K562 (cell line): Measurements from ENCODE around the gene CILP. TPM values are rescaled to one million over a fixed set of nuclear protein-coding genes. Genes with fewer than 3 reads are reported as not detected.

Experiments used
- ATAC-seq: fragments of 200-7000 bp; cut with Tn5 transposase; 3 replicates; pipeline ENCODE4 v1.9.1; 2020; ENCODE audit warnings: moderate library complexity
- BruUV-seq: library from RNA; stranded (reverse); fragments of 400-500 nt; replicated peaks from 2 replicates; lab custom pipeline; 2021; lab: Mats Ljungman, UMichigan
- CTCF ChIA-PET: fragments of 300-600 bp; formaldehyde crosslinking; extraction: SDS; loops from one replicate; lab custom pipeline; 2021; ENCODE audit warnings: low intra/inter-chr PET ratio; lab: Yijun Ruan, JAX
- POLR2A ChIA-PET: fragments of 300-600, 350-650 bp; sonication (Branson Sonifier 250); formaldehyde crosslinking; extraction: SDS; loops from one replicate; lab custom pipeline; 2021; ENCODE audit warnings: antibody characterized with exemption, inconsistent platforms; lab: Yijun Ruan, JAX
- DNase-seq, 4 experiments: peaks; one replicate each; pipeline versions ENCODE4 v3.0.0 to v3.0.0-alpha.2; 2011 to 2018; ENCODE audit warnings: low spot score in 3 of 4, mixed read lengths in 3 of 4; ENCODE audit errors: extremely low read depth in 1 of 4
- FAIRE-seq: peaks from 2 replicates; lab custom pipeline; 2011; peaks lifted over from hg19 to GRCh38; lab: Jason Lieb, UNC
- H2AFZ ChIP-seq: 2 replicates; pipeline ENCODE4 v1.6.0; 2011; ENCODE audit warnings: low read depth, low read length, control low read depth, inconsistent platforms
- H3K27ac ChIP-seq: fragments of 200-600 bp; 3 replicates; pipeline ENCODE4 v1.8.0; 2011; ENCODE audit warnings: low read depth, mild to moderate bottlenecking, control low read depth, inconsistent platforms, low read length, moderate library complexity, mixed read lengths; ENCODE audit errors: extremely low read depth
- H3K27me3 ChIP-seq, 2 experiments: fragments of 300-600 bp in 1 of 2; 2 replicates in 1 of 2; 3 replicates in 1 of 2; pipeline versions ENCODE4 v1.6.0 to v1.8.0; 2011; ENCODE audit warnings: inconsistent platforms in 2 of 2, low read length in 2 of 2, mild to moderate bottlenecking in 1 of 2, mixed read lengths in 1 of 2, moderate library complexity in 1 of 2; ENCODE audit not compliant: control insufficient read depth in 2 of 2, insufficient read depth in 2 of 2
- H3K36me3 ChIP-seq: fragments of 300-600 bp; 3 replicates; pipeline ENCODE4 v1.8.0; 2011; ENCODE audit warnings: mild to moderate bottlenecking, low read length, inconsistent platforms; ENCODE audit not compliant: control insufficient read depth, insufficient read depth
- H3K4me1 ChIP-seq, 2 experiments: fragments of 200-600 bp in 1 of 2; replicated peaks in 1 of 2; 2 replicates in 1 of 2; 3 replicates in 1 of 2; pipeline versions ENCODE4 v1.5.1 to v1.8.0; 2011; ENCODE audit warnings: inconsistent platforms in 2 of 2, low read length in 2 of 2, mild to moderate bottlenecking in 1 of 2, mixed read lengths in 1 of 2, moderate library complexity in 1 of 2; ENCODE audit not compliant: control insufficient read depth in 2 of 2, insufficient read depth in 2 of 2
- H3K4me2 ChIP-seq: 2 replicates; pipeline ENCODE4 v1.6.1; 2011; ENCODE audit warnings: low read length, control low read depth, inconsistent platforms, mixed read lengths; ENCODE audit not compliant: insufficient read depth
- H3K4me3 ChIP-seq: fragments of 200-600 bp; sonication (generic), shearing (Covaris generic); 2 replicates; pipeline ENCODE4 v1.5.1; 2016; ENCODE audit warnings: control low read depth, inconsistent platforms
- H3K79me2 ChIP-seq: fragments of 200-600 bp; 3 replicates; pipeline ENCODE4 v1.8.0; 2011; ENCODE audit warnings: low read length, inconsistent platforms; ENCODE audit not compliant: control insufficient read depth, insufficient read depth
- H3K9ac ChIP-seq, 2 experiments: 2 replicates each; pipeline versions ENCODE4 v1.6.0 to v1.6.1; 2011; ENCODE audit warnings: low read depth in 2 of 2, low read length in 2 of 2, control low read depth in 1 of 2, inconsistent platforms in 1 of 2, mild to moderate bottlenecking in 1 of 2, mixed read lengths in 1 of 2; ENCODE audit not compliant: insufficient read depth in 1 of 2
- H3K9me1 ChIP-seq: one replicate; pipeline ENCODE4 v1.6.0; 2011; ENCODE audit warnings: inconsistent platforms, mild to moderate bottlenecking, low read length, moderate library complexity; ENCODE audit not compliant: control insufficient read depth, insufficient read depth
- H3K9me3 ChIP-seq: replicated peaks from 2 replicates; pipeline ENCODE4 v1.5.1; 2011; ENCODE audit warnings: low read depth, low read length, inconsistent platforms; ENCODE audit not compliant: control insufficient read depth, insufficient read depth
- H4K20me1 ChIP-seq: replicated peaks from 2 replicates; pipeline ENCODE4 v1.6.1; 2011; ENCODE audit warnings: low read length, inconsistent platforms, mixed read lengths; ENCODE audit not compliant: control insufficient read depth, insufficient read depth
- ARID3B ChIP-seq: fragments of 250-450 bp; sonication (Bioruptor Pico); IDR thresholded peaks from 2 replicates; pipeline ENCODE4 v1.4.0; 2020; ENCODE audit warnings: borderline replicate concordance
- BRCA1 ChIP-seq, 2 experiments: fragments of 450-650 bp in 1 of 2; sonication (generic) in 1 of 2; formaldehyde crosslinking in 1 of 2; IDR thresholded peaks; 2 replicates each; pipeline versions ENCODE4 v1.5.0 to v1.6.1; 2017 to 2020; ENCODE audit warnings: mild to moderate bottlenecking in 1 of 2, missing genetic modification reagents in 1 of 2
- ETV5 ChIP-seq: sonication (generic); formaldehyde crosslinking; IDR thresholded peaks from 2 replicates; pipeline ENCODE4 v1.4.0; 2020; ENCODE audit warnings: low read depth, mild to moderate bottlenecking, missing genetic modification reagents
- HDAC3 ChIP-seq: fragments of 450-650 bp; IDR thresholded peaks from 2 replicates; pipeline ENCODE4 v1.6.1; 2018; ENCODE audit warnings: borderline replicate concordance, mild to moderate bottlenecking, moderate library complexity; ENCODE audit not compliant: partially characterized antibody
- MCM2 ChIP-seq: fragments of 450-650 bp; IDR thresholded peaks from 2 replicates; pipeline ENCODE4 v1.6.1; 2017; ENCODE audit warnings: low read depth, mild to moderate bottlenecking
- PBX2 ChIP-seq, 2 experiments: IDR thresholded peaks in 1 of 2; conservative IDR thresholded peaks in 1 of 2; 2 replicates each; pipeline ENCODE4 v1.6.1; 2016; ENCODE audit warnings: low read depth in 2 of 2, mild to moderate bottlenecking in 1 of 2, missing compliant biosample characterization in 1 of 2, missing genetic modification characterization in 1 of 2, moderate library complexity in 1 of 2
- SFPQ ChIP-seq: fragments of 200-400 bp; formaldehyde crosslinking; IDR thresholded peaks from 2 replicates; pipeline ENCODE4 v1.6.1; 2017; ENCODE audit warnings: mild to moderate bottlenecking, low read depth, low read length, moderate library complexity
- TCF7L2 ChIP-seq: fragments of 150-350 bp; IDR thresholded peaks from 2 replicates; pipeline ENCODE4 v1.6.1; 2016; ENCODE audit warnings: low read depth, mild to moderate bottlenecking, low read length, moderate library complexity
- TRIM25 ChIP-seq: fragments of 450-650 bp; IDR thresholded peaks from 2 replicates; pipeline ENCODE4 v1.7.0; 2016; ENCODE audit warnings: borderline replicate concordance
- ZBED1 ChIP-seq: IDR thresholded peaks from 2 replicates; pipeline ENCODE4 v1.6.1; 2014
- ZKSCAN3 ChIP-seq: fragments of 250-450 bp; sonication (Bioruptor Pico); IDR thresholded peaks from 2 replicates; pipeline ENCODE4 v1.4.0; 2020
- ZNF277 ChIP-seq: fragments of 250-450 bp; sonication (Bioruptor Pico); IDR thresholded peaks from 2 replicates; pipeline ENCODE4 v1.8.0; 2022; ENCODE audit warnings: inconsistent platforms, mild to moderate bottlenecking, moderate library complexity, borderline replicate concordance
- WGBS: fragments of 100-300 bp; shearing (Covaris generic); methylation state at CpG from one replicate; pipeline ENCODE4 v1.1.6; 2016; ENCODE audit warnings: low coverage, mixed read lengths; ENCODE audit not compliant: insufficient coverage; ENCODE audit errors: missing lambda C conversion rate; 5-methylcytosine and 5-hydroxymethylcytosine counted together
- in situ Hi-C: fragments of 300-500 bp; cut with MboI; formaldehyde crosslinking; loops from 4 replicates; pipeline ENCODE4 v1.15.0; 2018; ENCODE audit warnings: inconsistent platforms, mixed read lengths
- intact Hi-C: fragments of 100-400 bp; cut with micrococcal nuclease; formaldehyde crosslinking; loops from 2 replicates; pipeline ENCODE4 v1.14.2; 2022
- polyA plus RNA-seq, 8 experiments: library from polyadenylated mRNA; depleted of rRNA in 4 of 8; stranded (reverse) in 5 of 8; unstranded in 3 of 8; fragments of >200 nt; fragmentation: Nextera tagmentation in 2 of 8; fragmentation: Illumina TruSeq in 1 of 8; extraction: Ambion mirVana in 2 of 8; extraction: Trizol in 1 of 8; gene quantifications; 2 replicates each; pipeline versions ENCODE4 v1.2.1 to v1.2.3, GENCODE V29; 2011 to 2014; ENCODE audit warnings: inconsistent platforms in 1 of 8, missing spikeins in 1 of 8
- total RNA-seq, 7 experiments: library from RNA; depleted of rRNA in 6 of 7; stranded (reverse); fragments of >200 nt in 6 of 7; fragmentation: Illumina TruSeq in 2 of 7; extraction: Trizol in 2 of 7; gene quantifications; 2 replicates each; pipeline versions ENCODE4 v1.2.1 to v1.2.3, GENCODE V29; 2011 to 2021; ENCODE audit warnings: low replicate concordance in 1 of 7

Gene CILP
- total and polyA plus RNA-seq, 9 of the 15 experiments (the other 6 are each of a cell fraction or from before 2014, with no cell fraction given), result 0.03 TPM; not detected in 8

GRCh38 chr15:65201918-65202317 lies 9.4 kb downstream of the CILP start:
- H3K79me2 ChIP-seq, result no peaks in the 10 kb centered on the region
- no peak overlapping the region for H3K9ac ChIP-seq
- no peak overlapping the region for H3K4me3 ChIP-seq
- H3K27ac ChIP-seq, result no peak overlapping the region
- no peaks in the 10 kb centered on the region for H4K20me1 ChIP-seq
- H3K4me2 ChIP-seq, result no peak overlapping the region
- ChIA-PET POLR2A (interaction anchor here (3.9 kb wide), 1 partner anchor 103 kb away, joined by 18 read pairs; the partner anchor contains the start of gene RNU5B-1), CTCF (no interaction called here)
- peaks cover 0 to 6% of the 10 kb centered on the region in 2 experiments; a peak in 2 of 5 replicates for H3K4me1 ChIP-seq
- DNase-seq, result no peak
- intact Hi-C loops, result no loop called here
- no peak for FAIRE-seq
- in situ Hi-C loops, result no loop called here
- ATAC-seq, result no peak
- H3K36me3 ChIP-seq, result no peaks in the 10 kb centered on the region
- no TSS peak for BruUV-seq
- peaks cover 7% of the 10 kb centered on the region for H3K9me1 ChIP-seq
- H3K9me3 ChIP-seq, result no peaks in the 10 kb centered on the region
- peaks cover 20 to 46% of the 10 kb centered on the region in 2 experiments; a peak in 4 of 5 replicates for H3K27me3 ChIP-seq
- no peak overlapping the region for H2AFZ ChIP-seq
- 0% methylated on average over 1 of the region's 1 CpG for WGBS
- TF ChIP-seq HDAC3, result no peak
- no peak for TF ChIP-seq TCF7L2
- TF ChIP-seq MCM2, result no peak
- TF ChIP-seq PBX2 (CRISPR knock-in tag; IDR thresholded peaks at IDR 0.05; ENCODE audit: low read depth), result no peak
- TF ChIP-seq PBX2 (tag; conservative IDR thresholded peaks at IDR 0.05; ENCODE audit: low read depth), result no peak
- TF ChIP-seq TRIM25, result no peak
- no peak for TF ChIP-seq ZNF277
- no peak for TF ChIP-seq ZKSCAN3 (CRISPR knock-in tag)
- no peak for TF ChIP-seq SFPQ
- TF ChIP-seq ZBED1, result no peak
- TF ChIP-seq BRCA1 (IDR thresholded peaks at IDR 0.05), result no peak
- no peak for TF ChIP-seq BRCA1 (CRISPR knock-in tag; IDR thresholded peaks at IDR 0.05)
- no peak for TF ChIP-seq ARID3B (CRISPR knock-in tag)
- no peak for TF ChIP-seq ETV5
